Testis (tissue), 3 donors: ENCODE measurements around the gene RPL9. TPM values are rescaled to one million over a fixed set of nuclear protein-coding genes. Genes with fewer than 3 reads are reported as not detected.
A peak's percentile ranks its signal among the peaks of the same experiment; 100 is the strongest.

Experiments used
- DNase-seq: peaks from one replicate; pipeline ENCODE4 v3.0.0-alpha.2; 2019
- H3K27ac ChIP-seq, 2 donors: fragments of 200-600 bp; sonication (generic); one replicate each; pipeline ENCODE4 v1.5.1; 2019
- H3K27me3 ChIP-seq: fragments of 200-600 bp; sonication (generic); one replicate; pipeline ENCODE4 v1.5.1; 2019
- H3K36me3 ChIP-seq: fragments of 200-600 bp; sonication (generic); one replicate; pipeline ENCODE4 v1.5.1; 2017; ENCODE audit warnings: low read depth; ENCODE audit errors: missing control alignments
- H3K4me1 ChIP-seq: fragments of 200-600 bp; sonication (generic); one replicate; pipeline ENCODE4 v1.5.1; 2019
- H3K4me3 ChIP-seq, 2 donors: fragments of 200-600 bp; sonication (generic); one replicate each; pipeline ENCODE4 v1.5.1; 2017 to 2019
- H3K9me3 ChIP-seq: fragments of 200-600 bp; sonication (generic); one replicate; pipeline ENCODE4 v1.5.1; 2017
- POLR2A ChIP-seq: fragments of 450-650 bp; IDR thresholded peaks from one replicate; pipeline ENCODE4 v1.6.1; 2017; ENCODE audit warnings: antibody characterized with exemption, mild to moderate bottlenecking, moderate library complexity
- WGBS, 2 donors: methylation state at CpG; one replicate each; pipeline ENCODE4 v1.1.5; 2018; 5-methylcytosine and 5-hydroxymethylcytosine counted together
- intact Hi-C: fragments of 100-400 bp; cut with DNase I; formaldehyde crosslinking; loops from one replicate; pipeline ENCODE4 v1.15.1; 2023; ENCODE audit warnings: low total_unique reads
- polyA plus RNA-seq: library from polyadenylated mRNA; stranded (reverse); fragments of 350-450 nt; fragmentation: Illumina TruSeq; extraction: RNeasy Lipid Tissue Mini Kit (QIAGEN cat#74804); gene quantifications from one replicate; pipeline ENCODE4 v1.2.3, GENCODE V29; 2014; ENCODE audit warnings: low read depth, low replicate concordance; ENCODE audit not compliant: insufficient read depth
- total RNA-seq, 2 donors: library from RNA; depleted of rRNA; stranded (reverse); fragments of >200 nt; gene quantifications; one replicate each; pipeline ENCODE4 v1.2.3, GENCODE V29; 2016
- TF ChIP-seq, protein P1 (sequence below), 3 experiments: fragments of 450-650 bp in 2 of 3; fragments of 200-600 bp in 1 of 3; sonication (generic) in 1 of 3; IDR thresholded peaks; one replicate each; pipeline ENCODE4 v1.5.1; 2016 to 2019; ENCODE audit warnings: antibody characterized with exemption in 3 of 3, mild to moderate bottlenecking in 2 of 3, moderate library complexity in 1 of 3

RPL9 gene
- total and polyA plus RNA-seq, 3 donors from 2014 or later: 755 to 1,315 (median 1,313) TPM

DNA sequence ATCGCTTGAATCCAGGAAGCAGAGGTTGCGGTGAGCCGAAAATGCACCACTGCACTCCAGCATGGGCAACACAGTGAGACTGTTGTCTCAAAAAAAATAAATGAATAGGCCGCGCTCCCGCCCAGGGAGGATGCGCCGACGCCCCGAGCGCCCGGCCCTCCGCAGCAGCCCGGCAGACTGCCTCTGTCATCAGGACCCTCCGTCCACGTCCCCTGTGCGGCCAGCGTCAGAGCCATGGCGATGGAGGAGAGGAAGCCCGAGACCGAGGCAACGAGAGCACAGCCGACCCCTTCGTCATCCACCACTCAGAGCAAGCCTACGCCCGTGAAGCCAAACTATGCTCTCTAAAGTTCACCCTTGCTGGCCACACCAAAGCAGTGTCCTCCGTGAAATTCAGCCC is 21.5 kb upstream of the RPL9 start:
- Histone ChIP-seq H3K4me1 (no peaks in the 10 kb centered on the region), H3K27ac (no peak overlapping the region), H3K9me3 (no peaks in the 10 kb centered on the region), H3K27me3 (no peaks in the 10 kb centered on the region), H3K36me3 (no peaks in the 10 kb centered on the region), H3K4me3 (peak overlapping the region in 1 of 2 donors; percentile 10)
- intact Hi-C loops: no loop called here
- 35 to 81% methylated on average over 15 to 27 of the region's 27 CpGs for WGBS, 2 donors
- no peak for TF ChIP-seq POLR2A
- TF ChIP-seq, protein P1, sequence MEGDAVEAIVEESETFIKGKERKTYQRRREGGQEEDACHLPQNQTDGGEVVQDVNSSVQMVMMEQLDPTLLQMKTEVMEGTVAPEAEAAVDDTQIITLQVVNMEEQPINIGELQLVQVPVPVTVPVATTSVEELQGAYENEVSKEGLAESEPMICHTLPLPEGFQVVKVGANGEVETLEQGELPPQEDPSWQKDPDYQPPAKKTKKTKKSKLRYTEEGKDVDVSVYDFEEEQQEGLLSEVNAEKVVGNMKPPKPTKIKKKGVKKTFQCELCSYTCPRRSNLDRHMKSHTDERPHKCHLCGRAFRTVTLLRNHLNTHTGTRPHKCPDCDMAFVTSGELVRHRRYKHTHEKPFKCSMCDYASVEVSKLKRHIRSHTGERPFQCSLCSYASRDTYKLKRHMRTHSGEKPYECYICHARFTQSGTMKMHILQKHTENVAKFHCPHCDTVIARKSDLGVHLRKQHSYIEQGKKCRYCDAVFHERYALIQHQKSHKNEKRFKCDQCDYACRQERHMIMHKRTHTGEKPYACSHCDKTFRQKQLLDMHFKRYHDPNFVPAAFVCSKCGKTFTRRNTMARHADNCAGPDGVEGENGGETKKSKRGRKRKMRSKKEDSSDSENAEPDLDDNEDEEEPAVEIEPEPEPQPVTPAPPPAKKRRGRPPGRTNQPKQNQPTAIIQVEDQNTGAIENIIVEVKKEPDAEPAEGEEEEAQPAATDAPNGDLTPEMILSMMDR (IDR thresholded peaks at IDR 0.05): no peak
- DNase-seq: no peak

DNA sequence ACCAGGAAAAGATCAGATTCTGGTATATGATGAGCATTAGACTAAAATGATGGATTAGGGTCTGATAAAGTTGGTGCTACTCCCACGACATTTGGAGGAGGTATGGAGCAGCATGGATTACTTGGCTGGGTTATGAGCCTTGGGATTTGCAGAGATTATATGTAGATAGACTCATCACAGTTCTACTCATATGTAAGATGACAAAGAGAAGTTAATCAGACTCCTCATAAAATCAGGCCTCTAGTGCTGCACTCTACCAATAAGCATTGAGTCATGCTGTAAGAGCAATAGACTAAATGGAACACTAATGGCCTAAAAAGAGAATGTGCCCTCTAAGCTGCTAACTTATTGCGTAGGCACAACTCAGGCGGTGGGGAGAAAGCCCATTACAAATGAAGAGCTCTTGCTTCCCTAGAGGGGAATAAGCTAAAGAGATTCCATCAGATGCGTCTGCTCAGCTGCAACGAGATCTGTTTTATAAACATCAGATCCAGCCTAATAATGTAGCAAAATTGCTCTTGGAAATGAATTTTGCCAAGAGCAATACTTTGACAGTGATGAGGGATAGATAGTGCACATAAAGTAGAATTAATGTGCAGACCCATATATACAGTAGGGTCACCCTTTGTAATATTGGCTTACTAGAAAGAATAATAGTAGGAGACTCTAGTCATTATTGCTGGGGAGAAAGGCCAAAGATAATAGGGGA is 17.6 kb upstream of the RPL9 start:
- H3K27ac ChIP-seq: no peak overlapping the region
- WGBS, 2 donors: 83 to 84% methylated on average over 5 of the region's 5 CpGs
- no peaks in the 10 kb centered on the region for H3K27me3 ChIP-seq
- no peak overlapping the region for H3K4me3 ChIP-seq
- H3K4me1 ChIP-seq: no peaks in the 10 kb centered on the region
- DNase-seq: no peak
- intact Hi-C loops: no loop called here
- no peaks in the 10 kb centered on the region for H3K9me3 ChIP-seq
- no peak for TF ChIP-seq POLR2A
- TF ChIP-seq, protein P1 (IDR thresholded peaks at IDR 0.05): no peak
- no peaks in the 10 kb centered on the region for H3K36me3 ChIP-seq

DNA sequence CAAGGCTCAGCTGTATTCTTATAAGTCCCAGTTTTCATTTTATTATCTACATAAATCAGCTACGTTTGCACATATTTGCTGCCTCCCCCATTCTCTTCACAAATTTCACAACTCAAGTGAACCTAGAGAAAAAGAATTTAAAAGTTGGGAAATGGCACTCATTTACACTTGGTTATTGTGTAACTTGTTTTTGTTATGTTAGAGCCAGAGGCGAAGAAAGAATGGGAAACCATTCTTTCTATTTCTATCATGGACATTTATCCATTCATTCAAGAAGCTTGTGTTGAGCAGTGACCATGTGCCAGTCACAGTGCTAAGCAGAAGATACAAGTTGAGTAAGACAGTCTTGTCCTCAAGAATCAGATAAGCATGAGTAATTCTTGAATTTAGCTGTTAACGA is 13.7 kb upstream of the RPL9 start:
- H3K4me1 ChIP-seq: no peaks in the 10 kb centered on the region
- no peaks in the 10 kb centered on the region for H3K27me3 ChIP-seq
- H3K27ac ChIP-seq: no peak overlapping the region
- TF ChIP-seq POLR2A: no peak
- TF ChIP-seq, protein P1 (IDR thresholded peaks at IDR 0.05): no peak
- 75 to 83% methylated on average over 3 of the region's 3 CpGs for WGBS, 2 donors
- no peak overlapping the region for H3K4me3 ChIP-seq
- intact Hi-C loops: loop anchor here (5.0 kb wide), 1 partner anchor 505 kb away; the partner anchor contains the start of gene PDS5A
- H3K36me3 ChIP-seq: no peaks in the 10 kb centered on the region
- H3K9me3 ChIP-seq: no peaks in the 10 kb centered on the region
- DNase-seq: no peak

DNA sequence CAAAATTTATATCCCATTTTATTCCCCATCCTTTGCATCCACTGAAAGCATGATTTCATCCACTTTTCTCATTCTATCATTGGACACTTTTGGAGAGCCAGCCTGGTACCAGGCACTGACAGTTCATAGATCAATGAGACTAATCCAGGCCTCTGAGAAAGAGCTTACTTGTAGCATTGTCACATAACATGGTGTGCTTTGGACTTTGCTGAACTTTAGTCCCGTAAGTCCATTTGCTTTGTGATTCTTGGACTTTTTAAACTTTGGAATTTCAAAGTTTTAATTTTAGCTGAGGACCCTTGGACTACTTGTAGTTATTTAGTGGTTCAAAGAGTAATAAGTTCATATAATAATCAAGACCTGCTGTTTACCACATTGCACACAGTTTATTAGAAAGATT is 11.7 kb upstream of the RPL9 start:
- TF ChIP-seq, protein P1 (IDR thresholded peaks at IDR 0.05): no peak
- no peak for TF ChIP-seq POLR2A
- 70 to 89% methylated on average over 1 of the region's 1 CpG for WGBS, 2 donors
- Histone ChIP-seq H3K4me3 (no peak overlapping the region), H3K4me1 (no peaks in the 10 kb centered on the region), H3K36me3 (no peaks in the 10 kb centered on the region), H3K9me3 (no peaks in the 10 kb centered on the region), H3K27ac (peak overlapping the region in 1 of 2 donors; percentile 28), H3K27me3 (no peaks in the 10 kb centered on the region)
- intact Hi-C loops: loop anchor here (5.0 kb wide), 1 partner anchor 507 kb away; the partner anchor contains the start of gene PDS5A
- DNase-seq: no peak
